ENCODE measurements around the gene SDC3. TPM values are rescaled to one million over a fixed set of nuclear protein-coding genes. Genes with fewer than 3 reads are reported as not detected.

SDC3 gene
- total RNA-seq, 1 donor from 2014 or later: 23.0 TPM

DNA sequence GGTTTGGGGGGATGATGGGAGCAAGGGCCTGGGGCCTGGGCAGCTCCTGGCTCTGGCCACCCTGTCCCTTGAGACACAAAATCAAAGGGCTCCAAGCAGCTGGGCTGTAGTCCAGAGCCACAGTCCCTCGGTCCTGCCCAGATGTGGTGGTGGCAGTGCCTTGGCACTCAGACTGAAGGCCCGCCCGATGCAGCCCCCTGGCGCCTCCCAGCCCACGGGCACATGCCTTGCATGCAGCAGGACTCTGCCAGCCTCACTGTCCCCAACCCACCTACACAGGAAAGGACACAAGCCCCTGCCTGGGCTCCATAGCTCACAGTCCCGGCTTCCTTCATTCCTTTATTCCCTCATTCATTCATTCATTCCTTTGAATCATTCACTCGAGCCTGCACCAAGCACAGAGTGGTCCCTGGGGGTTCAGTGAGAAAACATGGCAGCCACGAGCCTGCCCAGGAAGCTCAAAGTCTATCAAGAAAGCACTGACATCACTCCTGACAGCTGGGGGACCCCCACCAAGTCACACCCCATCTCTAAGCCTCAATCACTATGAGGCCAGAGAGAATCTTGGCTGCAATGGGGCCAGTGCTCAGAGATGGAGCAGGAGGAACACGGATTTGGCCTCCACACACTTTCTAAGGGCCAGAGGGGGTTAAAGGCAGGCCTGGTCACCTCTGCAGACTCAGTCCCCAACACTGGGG lies 5.8 kb downstream of the SDC3 start:
- no peak overlapping the region for H2AFZ ChIP-seq (replicated peaks)
- DNase-seq (ENCODE audit: low spot score): no peak
- no peaks in the 10 kb centered on the region for H3K36me3 Mint-ChIP-seq
- no peak for TF ChIP-seq EZH2 (IDR thresholded peaks at IDR 0.05)
- TF ChIP-seq, protein P1, sequence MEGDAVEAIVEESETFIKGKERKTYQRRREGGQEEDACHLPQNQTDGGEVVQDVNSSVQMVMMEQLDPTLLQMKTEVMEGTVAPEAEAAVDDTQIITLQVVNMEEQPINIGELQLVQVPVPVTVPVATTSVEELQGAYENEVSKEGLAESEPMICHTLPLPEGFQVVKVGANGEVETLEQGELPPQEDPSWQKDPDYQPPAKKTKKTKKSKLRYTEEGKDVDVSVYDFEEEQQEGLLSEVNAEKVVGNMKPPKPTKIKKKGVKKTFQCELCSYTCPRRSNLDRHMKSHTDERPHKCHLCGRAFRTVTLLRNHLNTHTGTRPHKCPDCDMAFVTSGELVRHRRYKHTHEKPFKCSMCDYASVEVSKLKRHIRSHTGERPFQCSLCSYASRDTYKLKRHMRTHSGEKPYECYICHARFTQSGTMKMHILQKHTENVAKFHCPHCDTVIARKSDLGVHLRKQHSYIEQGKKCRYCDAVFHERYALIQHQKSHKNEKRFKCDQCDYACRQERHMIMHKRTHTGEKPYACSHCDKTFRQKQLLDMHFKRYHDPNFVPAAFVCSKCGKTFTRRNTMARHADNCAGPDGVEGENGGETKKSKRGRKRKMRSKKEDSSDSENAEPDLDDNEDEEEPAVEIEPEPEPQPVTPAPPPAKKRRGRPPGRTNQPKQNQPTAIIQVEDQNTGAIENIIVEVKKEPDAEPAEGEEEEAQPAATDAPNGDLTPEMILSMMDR (IDR thresholded peaks at IDR 0.05): no peak
- no peak for TF ChIP-seq EZH2phosphoT487 (IDR thresholded peaks at IDR 0.05)
- H3K9me3 Mint-ChIP-seq: no peaks in the 10 kb centered on the region
- H3K27me3 ChIP-seq: peaks cover 3% of the 10 kb centered on the region
- H3K27ac Mint-ChIP-seq: peak overlapping the region; percentile 78
- H4K20me1 ChIP-seq (ENCODE audit: low read depth): peaks cover 74% of the 10 kb centered on the region
- peak overlapping the region; percentile 39 for H3K27ac ChIP-seq
- H3K4me2 ChIP-seq: no peak overlapping the region
- peaks cover 51% of the 10 kb centered on the region for H3K4me1 Mint-ChIP-seq
- H3F3A ChIP-seq (ENCODE audit: low read depth): peaks cover 34% of the 10 kb centered on the region
- H3K27me3 Mint-ChIP-seq (ENCODE audit: insufficient read depth, low read depth): peaks cover 6% of the 10 kb centered on the region
- H3K4me3 Mint-ChIP-seq: no peak overlapping the region
- no peak overlapping the region for H3K4me3 ChIP-seq
- peaks cover 24% of the 10 kb centered on the region for H3K4me1 ChIP-seq
- H3K9ac ChIP-seq: no peak overlapping the region
- no peaks in the 10 kb centered on the region for H3K36me3 ChIP-seq
- H3K79me2 ChIP-seq (ENCODE audit: low read depth): peaks cover 50% of the 10 kb centered on the region
- no peaks in the 10 kb centered on the region for H3K9me3 ChIP-seq (ENCODE audit: low read depth)

DNA sequence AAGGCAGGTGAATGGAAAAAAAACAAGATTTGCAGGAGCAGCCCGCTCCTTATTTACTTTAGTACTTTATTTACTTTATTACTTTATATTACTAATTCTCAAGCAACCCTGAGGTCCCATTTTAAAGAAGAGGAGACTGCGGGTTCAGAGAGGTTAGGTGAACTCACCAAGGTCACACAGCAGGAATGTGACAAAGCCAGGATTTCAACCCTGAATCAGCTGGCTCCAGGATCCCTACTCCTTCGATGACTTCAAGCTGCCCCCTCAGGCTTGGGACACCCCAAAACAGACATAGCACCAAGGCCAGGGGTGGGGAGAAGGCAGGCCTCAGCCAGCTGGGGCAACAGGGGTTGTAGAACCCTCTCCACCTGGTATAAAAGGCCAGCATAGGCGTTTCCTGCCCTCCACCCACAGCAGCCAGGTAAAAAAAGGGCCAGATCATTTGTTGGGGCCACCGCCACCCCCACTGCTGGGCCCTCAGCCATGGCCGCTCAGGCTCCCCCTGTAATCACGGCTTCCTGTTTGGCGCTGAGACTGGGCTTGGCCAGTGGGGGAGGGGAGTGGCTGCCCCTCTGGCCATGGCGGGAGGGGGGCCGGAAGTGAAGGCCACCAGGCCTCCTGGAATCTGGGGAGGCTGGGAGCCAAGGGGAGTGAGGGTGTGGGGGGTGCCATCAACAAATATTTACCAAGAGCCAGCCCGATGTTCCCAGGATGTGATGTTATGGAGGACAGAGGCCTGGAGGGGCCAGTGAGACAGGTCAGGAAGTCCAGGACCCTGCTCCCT lies 6.6 kb downstream of the SDC3 start:
- peaks cover 46% of the 10 kb centered on the region for H3K79me2 ChIP-seq (ENCODE audit: low read depth)
- H3F3A ChIP-seq (ENCODE audit: low read depth): peaks cover 28% of the 10 kb centered on the region
- H3K9me3 ChIP-seq (ENCODE audit: low read depth): no peaks in the 10 kb centered on the region
- H3K36me3 ChIP-seq: no peaks in the 10 kb centered on the region
- DNase-seq (ENCODE audit: low spot score): no peak
- no peaks in the 10 kb centered on the region for H3K36me3 Mint-ChIP-seq
- peaks cover 6% of the 10 kb centered on the region for H3K27me3 Mint-ChIP-seq (ENCODE audit: insufficient read depth, low read depth)
- H3K27ac Mint-ChIP-seq: no peak overlapping the region
- no peak overlapping the region for H3K4me2 ChIP-seq
- H4K20me1 ChIP-seq (ENCODE audit: low read depth): peaks cover 67% of the 10 kb centered on the region
- TF ChIP-seq EZH2phosphoT487 (IDR thresholded peaks at IDR 0.05) (no peak), EZH2 (IDR thresholded peaks at IDR 0.05) (no peak)
- TF ChIP-seq, protein P1 (IDR thresholded peaks at IDR 0.05): no peak
- no peak overlapping the region for H3K9ac ChIP-seq
- no peak overlapping the region for H3K4me3 ChIP-seq
- no peak overlapping the region for H2AFZ ChIP-seq (replicated peaks)
- H3K4me3 Mint-ChIP-seq: no peak overlapping the region
- H3K9me3 Mint-ChIP-seq: no peaks in the 10 kb centered on the region
- no peaks in the 10 kb centered on the region for H3K27me3 ChIP-seq
- H3K4me1 ChIP-seq: peaks cover 19% of the 10 kb centered on the region
- peak overlapping the region; percentile 5 for H3K27ac ChIP-seq
- peaks cover 50% of the 10 kb centered on the region for H3K4me1 Mint-ChIP-seq

DNA sequence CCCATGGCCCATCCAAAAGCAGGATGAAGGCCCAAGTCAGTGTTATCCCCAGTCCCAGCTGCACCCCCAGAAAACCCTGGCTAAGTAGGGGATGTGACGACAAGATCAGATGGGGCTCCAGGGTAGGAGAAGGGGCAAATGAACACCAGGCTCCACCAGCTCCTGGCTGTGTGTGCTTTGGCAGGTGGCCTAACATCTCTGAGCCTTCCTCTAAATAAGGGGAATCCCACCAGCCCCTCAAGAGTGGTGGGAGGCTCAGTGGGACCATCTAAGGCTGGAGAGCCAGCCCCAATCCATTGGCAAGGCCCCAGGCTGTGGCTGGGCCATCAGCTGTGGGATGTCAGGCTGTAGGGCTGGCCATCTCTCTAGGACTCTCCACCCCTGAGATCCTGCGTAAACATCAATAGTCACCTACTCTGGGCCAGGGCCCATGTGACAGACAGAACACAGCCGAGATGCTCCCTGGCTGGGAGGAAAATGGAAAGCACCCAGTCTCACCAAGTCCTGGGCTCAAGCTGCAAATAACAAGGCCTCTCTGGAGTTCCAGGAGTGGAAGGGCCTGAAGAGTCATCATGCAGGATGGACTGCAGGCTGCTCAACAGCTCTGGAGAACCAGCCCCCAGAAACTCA lies 7.5 kb downstream of the SDC3 start:
- Histone ChIP-seq H2AFZ (replicated peaks) (no peak overlapping the region), H3F3A (ENCODE audit: low read depth) (peaks cover 34% of the 10 kb centered on the region), H3K9me3 (ENCODE audit: low read depth) (no peaks in the 10 kb centered on the region), H3K27ac (peak overlapping the region; percentile 5), H3K4me2 (no peak overlapping the region), H3K4me3 (no peak overlapping the region), H3K36me3 (no peaks in the 10 kb centered on the region), H3K4me1 (peaks cover 14% of the 10 kb centered on the region), H3K9ac (no peak overlapping the region), H3K79me2 (ENCODE audit: low read depth) (peaks cover 38% of the 10 kb centered on the region), H4K20me1 (ENCODE audit: low read depth) (peaks cover 58% of the 10 kb centered on the region), H3K27me3 (no peaks in the 10 kb centered on the region)
- DNase-seq (ENCODE audit: low spot score): no peak
- Mint-ChIP-seq H3K4me1 (peaks cover 52% of the 10 kb centered on the region), H3K27ac (no peak overlapping the region), H3K27me3 (ENCODE audit: insufficient read depth, low read depth) (peaks cover 4% of the 10 kb centered on the region), H3K4me3 (no peak overlapping the region), H3K36me3 (no peaks in the 10 kb centered on the region), H3K9me3 (no peaks in the 10 kb centered on the region)
- TF ChIP-seq, protein P1 (IDR thresholded peaks at IDR 0.05): no peak
- TF ChIP-seq EZH2 (IDR thresholded peaks at IDR 0.05) (no peak), EZH2phosphoT487 (IDR thresholded peaks at IDR 0.05) (no peak)

Measured in neural progenitor cell (in vitro differentiated cells).